ENCODE results near the gene HSF2BP.

The HSF2BP gene

DNA sequence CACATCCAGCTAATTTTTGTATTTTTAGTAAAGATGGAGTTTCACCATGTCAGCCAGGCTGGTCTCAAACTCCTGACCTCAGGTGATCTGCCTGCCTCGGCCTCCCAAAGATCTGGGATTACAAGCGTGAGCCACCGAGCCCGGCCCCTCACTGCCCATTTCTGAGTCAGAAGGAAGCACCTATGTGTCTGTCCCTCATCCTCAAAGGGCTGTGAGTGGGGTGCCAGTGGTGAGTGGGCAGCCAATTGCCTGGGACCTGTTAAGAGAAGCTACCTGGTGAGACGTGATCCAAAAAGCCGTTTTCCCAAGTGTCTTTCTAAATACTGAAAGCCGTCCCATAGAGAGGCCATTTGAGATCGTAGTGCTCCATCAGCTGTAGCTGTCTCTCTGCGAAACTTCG is 32.5 kb upstream of the HSF2BP start:
- DNase-seq (ENCODE audit: low read depth) = no peak
- TF ChIP-seq, protein P1, sequence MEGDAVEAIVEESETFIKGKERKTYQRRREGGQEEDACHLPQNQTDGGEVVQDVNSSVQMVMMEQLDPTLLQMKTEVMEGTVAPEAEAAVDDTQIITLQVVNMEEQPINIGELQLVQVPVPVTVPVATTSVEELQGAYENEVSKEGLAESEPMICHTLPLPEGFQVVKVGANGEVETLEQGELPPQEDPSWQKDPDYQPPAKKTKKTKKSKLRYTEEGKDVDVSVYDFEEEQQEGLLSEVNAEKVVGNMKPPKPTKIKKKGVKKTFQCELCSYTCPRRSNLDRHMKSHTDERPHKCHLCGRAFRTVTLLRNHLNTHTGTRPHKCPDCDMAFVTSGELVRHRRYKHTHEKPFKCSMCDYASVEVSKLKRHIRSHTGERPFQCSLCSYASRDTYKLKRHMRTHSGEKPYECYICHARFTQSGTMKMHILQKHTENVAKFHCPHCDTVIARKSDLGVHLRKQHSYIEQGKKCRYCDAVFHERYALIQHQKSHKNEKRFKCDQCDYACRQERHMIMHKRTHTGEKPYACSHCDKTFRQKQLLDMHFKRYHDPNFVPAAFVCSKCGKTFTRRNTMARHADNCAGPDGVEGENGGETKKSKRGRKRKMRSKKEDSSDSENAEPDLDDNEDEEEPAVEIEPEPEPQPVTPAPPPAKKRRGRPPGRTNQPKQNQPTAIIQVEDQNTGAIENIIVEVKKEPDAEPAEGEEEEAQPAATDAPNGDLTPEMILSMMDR (IDR thresholded peaks at IDR 0.05; ENCODE audit: low read depth, low read length, missing control alignments) = no peak
- H3K4me3 ChIP-seq (ENCODE audit: low read depth, low read length) = no peak overlapping the region

DNA sequence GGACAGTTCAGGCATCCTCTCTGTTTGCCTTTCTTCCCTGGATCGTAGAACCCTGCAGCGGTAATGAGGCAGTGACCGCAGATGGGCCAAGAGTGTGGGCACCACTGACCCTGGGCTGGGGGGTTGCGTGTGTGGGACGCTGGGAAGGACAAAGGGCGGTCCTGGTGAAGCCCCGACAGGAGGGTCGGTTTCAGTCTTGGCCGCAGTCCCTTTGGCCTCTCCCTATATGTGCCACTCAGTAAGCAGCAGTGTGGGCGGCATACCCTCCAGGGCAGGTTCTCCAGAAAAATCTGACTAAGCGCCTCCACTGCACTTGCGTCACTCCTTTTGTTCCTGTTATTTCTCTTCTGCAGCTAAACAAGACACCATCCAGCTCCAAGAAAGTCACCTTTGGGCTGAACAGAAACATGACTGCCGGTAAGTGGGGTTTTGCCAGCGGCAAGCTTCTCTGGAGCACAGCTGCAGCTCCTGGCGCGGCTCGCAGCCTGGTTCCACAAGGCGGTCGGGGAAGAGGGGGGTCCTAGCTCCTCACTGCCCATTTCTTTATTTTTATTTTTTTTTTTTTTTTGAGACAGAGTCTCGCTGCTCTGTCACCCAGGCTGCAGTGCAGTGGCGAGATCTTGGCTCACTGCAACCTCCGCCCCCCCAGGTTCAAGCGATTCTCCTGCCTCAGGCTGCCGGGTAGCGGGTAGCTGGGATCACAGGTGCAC is 32.0 kb upstream of the HSF2BP start:
- TF ChIP-seq, protein P1 (IDR thresholded peaks at IDR 0.05; ENCODE audit: low read depth, low read length, missing control alignments) = no peak
- no peak for DNase-seq (ENCODE audit: low read depth)
- no peak overlapping the region for H3K4me3 ChIP-seq (ENCODE audit: low read depth, low read length)

DNA sequence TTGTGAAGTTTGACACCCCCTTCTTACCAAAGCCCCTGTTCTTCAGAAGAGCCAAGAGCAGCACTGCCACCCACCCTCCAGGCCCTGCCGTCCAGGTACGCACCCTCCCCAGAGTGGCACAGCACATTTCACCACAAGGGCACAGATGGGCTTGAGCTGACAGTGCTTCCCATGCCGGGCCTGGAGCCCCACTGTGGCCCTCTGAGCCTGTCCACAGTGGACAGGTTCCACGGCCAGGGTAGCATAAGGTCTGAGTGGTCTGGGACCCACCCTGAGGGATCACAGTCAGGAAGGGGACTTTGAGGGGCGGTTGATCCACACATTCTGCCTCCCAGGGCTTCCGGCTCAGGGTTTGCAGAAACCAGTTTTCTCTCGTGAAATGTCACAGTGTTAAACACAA is 31.1 kb upstream of the HSF2BP start:
- DNase-seq (ENCODE audit: low read depth) = no peak
- no peak overlapping the region for H3K4me3 ChIP-seq (ENCODE audit: low read depth, low read length)
- TF ChIP-seq, protein P1 (IDR thresholded peaks at IDR 0.05; ENCODE audit: low read depth, low read length, missing control alignments) = no peak

DNA sequence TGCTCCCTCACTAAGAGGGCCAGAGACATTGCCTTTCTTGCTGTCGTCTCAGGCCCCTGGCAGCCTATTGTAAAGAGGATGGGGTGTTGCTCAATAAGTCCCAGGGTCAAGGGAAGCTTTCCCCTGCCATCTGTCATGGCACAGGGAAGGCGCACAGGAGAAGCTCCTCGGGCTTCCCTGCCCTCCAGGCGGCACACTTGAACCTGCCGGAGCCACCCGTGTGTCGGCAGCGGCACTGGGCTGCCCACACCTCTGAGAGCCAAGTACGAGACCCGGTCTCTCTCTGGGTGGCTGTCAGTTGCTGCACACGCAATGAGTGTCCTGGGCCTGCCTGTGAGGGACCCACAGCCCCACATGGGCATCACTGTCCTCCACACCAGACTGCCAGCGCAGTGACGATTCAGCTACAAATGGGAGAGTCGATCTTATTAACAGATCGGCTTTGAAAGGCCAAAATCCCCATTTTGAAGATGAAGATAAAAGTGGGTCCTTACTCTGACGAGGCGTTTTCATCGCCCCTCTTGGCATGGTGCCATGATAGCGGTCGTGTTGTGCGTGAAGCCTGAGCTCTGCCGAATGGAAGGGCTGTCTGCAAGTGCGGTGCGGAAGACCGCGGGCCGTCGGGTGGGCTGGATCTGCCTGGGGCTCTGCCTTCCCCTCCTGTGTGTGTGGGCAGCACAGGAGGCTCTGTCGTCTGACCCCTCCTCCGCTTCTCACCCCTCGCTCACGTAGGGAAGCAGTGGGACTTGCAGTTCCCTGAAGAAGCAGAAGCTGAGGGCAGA is 30.5 kb upstream of the HSF2BP start:
- TF ChIP-seq, protein P1 (IDR thresholded peaks at IDR 0.05; ENCODE audit: low read depth, low read length, missing control alignments) = no peak
- H3K4me3 ChIP-seq (ENCODE audit: low read depth, low read length) = no peak overlapping the region

DNA sequence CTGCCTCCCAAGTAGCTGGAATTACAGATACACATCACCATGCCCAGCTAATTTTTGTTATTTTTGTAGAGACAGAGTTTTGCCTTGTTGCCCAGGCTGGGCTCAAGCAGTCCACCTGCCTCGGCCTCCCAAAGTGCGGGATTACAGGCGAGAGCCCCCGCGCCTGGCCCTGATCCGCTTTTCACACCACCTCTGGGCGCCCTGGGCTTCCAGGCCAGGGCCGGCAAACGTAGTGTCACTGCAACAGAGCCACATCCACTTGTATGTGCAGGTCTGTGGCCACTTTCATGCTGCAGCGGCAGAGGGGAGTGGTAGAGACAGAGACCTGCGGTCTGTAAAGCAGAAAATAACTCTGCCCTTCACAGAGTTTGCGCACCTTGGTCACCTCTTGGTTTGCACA is 29.6 kb upstream of the HSF2BP start:
- DNase-seq (ENCODE audit: low read depth) = no peak
- TF ChIP-seq, protein P1 (IDR thresholded peaks at IDR 0.05; ENCODE audit: low read depth, low read length, missing control alignments) = no peak
- H3K4me3 ChIP-seq (ENCODE audit: low read depth, low read length) = no peak overlapping the region

More for the DNA sequence above, 30.5 kb upstream of the HSF2BP start:
- DNase-seq (ENCODE audit: low read depth) = no peak

DNA sequence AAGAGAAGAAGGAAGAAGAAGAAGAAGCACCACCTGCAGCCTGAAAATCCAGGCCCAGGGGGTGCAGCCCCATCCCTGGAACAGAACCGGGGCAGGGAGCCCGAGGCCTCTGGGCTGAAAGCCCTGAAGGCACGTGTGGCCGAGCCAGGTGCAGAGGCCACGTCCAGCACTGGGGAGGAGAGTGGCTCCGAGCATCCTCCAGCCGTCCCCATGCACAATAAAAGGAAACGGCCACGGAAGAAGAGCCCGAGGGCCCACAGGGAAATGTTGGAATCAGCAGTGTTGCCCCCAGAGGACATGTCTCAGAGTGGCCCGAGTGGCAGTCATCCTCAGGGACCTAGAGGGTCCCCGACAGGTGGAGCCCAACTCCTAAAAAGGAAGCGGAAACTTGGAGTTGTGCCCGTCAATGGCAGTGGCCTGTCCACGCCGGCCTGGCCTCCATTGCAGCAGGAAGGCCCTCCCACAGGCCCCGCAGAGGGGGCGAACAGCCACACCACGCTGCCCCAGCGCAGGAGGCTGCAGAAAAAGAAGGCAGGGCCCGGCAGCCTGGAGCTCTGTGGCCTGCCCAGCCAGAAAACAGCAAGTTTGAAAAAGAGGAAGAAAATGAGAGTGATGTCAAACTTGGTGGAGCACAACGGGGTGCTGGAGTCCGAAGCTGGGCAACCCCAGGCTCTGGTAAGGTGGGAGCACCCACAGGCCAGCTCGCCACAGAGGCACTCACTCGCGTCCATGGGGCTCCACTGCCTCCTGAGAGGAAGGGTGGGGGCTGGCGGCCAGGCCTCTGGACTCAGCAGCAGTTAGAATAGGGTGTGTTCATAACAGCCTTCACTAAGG is 28.5 kb upstream of the HSF2BP start:
- TF ChIP-seq, protein P1 (IDR thresholded peaks at IDR 0.05; ENCODE audit: low read depth, low read length, missing control alignments) = no peak
- no peak for DNase-seq (ENCODE audit: low read depth)
- no peak overlapping the region for H3K4me3 ChIP-seq (ENCODE audit: low read depth, low read length)
